ENCODE results near the gene DRC7. TPM values are rescaled to one million over a fixed set of nuclear protein-coding genes. Genes with fewer than 3 reads are reported as not detected.

DRC7 gene
- total and polyA plus RNA-seq, 9 of the 15 experiments (the other 6 are each of a cell fraction or from before 2014, with no cell fraction given) = 0.04 to 0.33 (median 0.12) TPM; not detected in 3

GRCh38 chr16:57688987-57689761 is 5.4 kb upstream of the DRC7 start (continued):
- TF ChIP-seq, protein P1, sequence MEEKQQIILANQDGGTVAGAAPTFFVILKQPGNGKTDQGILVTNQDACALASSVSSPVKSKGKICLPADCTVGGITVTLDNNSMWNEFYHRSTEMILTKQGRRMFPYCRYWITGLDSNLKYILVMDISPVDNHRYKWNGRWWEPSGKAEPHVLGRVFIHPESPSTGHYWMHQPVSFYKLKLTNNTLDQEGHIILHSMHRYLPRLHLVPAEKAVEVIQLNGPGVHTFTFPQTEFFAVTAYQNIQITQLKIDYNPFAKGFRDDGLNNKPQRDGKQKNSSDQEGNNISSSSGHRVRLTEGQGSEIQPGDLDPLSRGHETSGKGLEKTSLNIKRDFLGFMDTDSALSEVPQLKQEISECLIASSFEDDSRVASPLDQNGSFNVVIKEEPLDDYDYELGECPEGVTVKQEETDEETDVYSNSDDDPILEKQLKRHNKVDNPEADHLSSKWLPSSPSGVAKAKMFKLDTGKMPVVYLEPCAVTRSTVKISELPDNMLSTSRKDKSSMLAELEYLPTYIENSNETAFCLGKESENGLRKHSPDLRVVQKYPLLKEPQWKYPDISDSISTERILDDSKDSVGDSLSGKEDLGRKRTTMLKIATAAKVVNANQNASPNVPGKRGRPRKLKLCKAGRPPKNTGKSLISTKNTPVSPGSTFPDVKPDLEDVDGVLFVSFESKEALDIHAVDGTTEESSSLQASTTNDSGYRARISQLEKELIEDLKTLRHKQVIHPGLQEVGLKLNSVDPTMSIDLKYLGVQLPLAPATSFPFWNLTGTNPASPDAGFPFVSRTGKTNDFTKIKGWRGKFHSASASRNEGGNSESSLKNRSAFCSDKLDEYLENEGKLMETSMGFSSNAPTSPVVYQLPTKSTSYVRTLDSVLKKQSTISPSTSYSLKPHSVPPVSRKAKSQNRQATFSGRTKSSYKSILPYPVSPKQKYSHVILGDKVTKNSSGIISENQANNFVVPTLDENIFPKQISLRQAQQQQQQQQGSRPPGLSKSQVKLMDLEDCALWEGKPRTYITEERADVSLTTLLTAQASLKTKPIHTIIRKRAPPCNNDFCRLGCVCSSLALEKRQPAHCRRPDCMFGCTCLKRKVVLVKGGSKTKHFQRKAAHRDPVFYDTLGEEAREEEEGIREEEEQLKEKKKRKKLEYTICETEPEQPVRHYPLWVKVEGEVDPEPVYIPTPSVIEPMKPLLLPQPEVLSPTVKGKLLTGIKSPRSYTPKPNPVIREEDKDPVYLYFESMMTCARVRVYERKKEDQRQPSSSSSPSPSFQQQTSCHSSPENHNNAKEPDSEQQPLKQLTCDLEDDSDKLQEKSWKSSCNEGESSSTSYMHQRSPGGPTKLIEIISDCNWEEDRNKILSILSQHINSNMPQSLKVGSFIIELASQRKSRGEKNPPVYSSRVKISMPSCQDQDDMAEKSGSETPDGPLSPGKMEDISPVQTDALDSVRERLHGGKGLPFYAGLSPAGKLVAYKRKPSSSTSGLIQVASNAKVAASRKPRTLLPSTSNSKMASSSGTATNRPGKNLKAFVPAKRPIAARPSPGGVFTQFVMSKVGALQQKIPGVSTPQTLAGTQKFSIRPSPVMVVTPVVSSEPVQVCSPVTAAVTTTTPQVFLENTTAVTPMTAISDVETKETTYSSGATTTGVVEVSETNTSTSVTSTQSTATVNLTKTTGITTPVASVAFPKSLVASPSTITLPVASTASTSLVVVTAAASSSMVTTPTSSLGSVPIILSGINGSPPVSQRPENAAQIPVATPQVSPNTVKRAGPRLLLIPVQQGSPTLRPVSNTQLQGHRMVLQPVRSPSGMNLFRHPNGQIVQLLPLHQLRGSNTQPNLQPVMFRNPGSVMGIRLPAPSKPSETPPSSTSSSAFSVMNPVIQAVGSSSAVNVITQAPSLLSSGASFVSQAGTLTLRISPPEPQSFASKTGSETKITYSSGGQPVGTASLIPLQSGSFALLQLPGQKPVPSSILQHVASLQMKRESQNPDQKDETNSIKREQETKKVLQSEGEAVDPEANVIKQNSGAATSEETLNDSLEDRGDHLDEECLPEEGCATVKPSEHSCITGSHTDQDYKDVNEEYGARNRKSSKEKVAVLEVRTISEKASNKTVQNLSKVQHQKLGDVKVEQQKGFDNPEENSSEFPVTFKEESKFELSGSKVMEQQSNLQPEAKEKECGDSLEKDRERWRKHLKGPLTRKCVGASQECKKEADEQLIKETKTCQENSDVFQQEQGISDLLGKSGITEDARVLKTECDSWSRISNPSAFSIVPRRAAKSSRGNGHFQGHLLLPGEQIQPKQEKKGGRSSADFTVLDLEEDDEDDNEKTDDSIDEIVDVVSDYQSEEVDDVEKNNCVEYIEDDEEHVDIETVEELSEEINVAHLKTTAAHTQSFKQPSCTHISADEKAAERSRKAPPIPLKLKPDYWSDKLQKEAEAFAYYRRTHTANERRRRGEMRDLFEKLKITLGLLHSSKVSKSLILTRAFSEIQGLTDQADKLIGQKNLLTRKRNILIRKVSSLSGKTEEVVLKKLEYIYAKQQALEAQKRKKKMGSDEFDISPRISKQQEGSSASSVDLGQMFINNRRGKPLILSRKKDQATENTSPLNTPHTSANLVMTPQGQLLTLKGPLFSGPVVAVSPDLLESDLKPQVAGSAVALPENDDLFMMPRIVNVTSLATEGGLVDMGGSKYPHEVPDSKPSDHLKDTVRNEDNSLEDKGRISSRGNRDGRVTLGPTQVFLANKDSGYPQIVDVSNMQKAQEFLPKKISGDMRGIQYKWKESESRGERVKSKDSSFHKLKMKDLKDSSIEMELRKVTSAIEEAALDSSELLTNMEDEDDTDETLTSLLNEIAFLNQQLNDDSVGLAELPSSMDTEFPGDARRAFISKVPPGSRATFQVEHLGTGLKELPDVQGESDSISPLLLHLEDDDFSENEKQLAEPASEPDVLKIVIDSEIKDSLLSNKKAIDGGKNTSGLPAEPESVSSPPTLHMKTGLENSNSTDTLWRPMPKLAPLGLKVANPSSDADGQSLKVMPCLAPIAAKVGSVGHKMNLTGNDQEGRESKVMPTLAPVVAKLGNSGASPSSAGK (IDR thresholded peaks at IDR 0.05) = 0 out of 2 replicates have a peak, but pooled peaks have one; percentile 50
- TF ChIP-seq NFRKB (IDR thresholded peaks at IDR 0.05; ENCODE audit: low read depth) = peak; percentile 73
- 0 out of 2 replicates have a peak, but pooled peaks have one; percentile 6 for TF ChIP-seq IRF9 (tag; IDR thresholded peaks at IDR 0.05)
- peak in 1 of 2 experiments; percentile 57; a peak in 1 of 4 replicates for TF ChIP-seq FOXA3 (CRISPR knock-in tag; conservative IDR thresholded peaks at IDR 0.05 in 1 of 2, IDR thresholded peaks at IDR 0.05 in 1 of 2)
- no peak for TF ChIP-seq TAF7 (tag; IDR thresholded peaks at IDR 0.05)
- TF ChIP-seq ZNF143 (CRISPR knock-in tag; IDR thresholded peaks at IDR 0.05) = 0 out of 2 replicates have a peak, but pooled peaks have one; percentile 13
- TF ChIP-seq, protein P2, sequence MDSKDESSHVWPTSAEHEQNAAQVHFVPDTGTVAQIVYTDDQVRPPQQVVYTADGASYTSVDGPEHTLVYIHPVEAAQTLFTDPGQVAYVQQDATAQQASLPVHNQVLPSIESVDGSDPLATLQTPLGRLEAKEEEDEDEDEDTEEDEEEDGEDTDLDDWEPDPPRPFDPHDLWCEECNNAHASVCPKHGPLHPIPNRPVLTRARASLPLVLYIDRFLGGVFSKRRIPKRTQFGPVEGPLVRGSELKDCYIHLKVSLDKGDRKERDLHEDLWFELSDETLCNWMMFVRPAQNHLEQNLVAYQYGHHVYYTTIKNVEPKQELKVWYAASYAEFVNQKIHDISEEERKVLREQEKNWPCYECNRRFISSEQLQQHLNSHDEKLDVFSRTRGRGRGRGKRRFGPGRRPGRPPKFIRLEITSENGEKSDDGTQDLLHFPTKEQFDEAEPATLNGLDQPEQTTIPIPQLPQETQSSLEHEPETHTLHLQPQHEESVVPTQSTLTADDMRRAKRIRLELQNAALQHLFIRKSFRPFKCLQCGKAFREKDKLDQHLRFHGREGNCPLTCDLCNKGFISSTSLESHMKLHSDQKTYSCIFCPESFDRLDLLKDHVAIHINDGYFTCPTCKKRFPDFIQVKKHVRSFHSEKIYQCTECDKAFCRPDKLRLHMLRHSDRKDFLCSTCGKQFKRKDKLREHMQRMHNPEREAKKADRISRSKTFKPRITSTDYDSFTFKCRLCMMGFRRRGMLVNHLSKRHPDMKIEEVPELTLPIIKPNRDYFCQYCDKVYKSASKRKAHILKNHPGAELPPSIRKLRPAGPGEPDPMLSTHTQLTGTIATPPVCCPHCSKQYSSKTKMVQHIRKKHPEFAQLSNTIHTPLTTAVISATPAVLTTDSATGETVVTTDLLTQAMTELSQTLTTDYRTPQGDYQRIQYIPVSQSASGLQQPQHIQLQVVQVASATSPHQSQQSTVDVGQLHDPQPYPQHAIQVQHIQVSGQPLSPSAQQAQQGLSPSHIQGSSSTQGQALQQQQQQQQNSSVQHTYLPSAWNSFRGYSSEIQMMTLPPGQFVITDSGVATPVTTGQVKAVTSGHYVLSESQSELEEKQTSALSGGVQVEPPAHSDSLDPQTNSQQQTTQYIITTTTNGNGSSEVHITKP (IDR thresholded peaks at IDR 0.05; ENCODE audit: partially characterized antibody) = no peak
- TF ChIP-seq NR2C1 (IDR thresholded peaks at IDR 0.05) = peak; percentile 78
- TF ChIP-seq NR2C1 (tag; IDR thresholded peaks at IDR 0.05) = peak; percentile 86
